Activated naive CD8-positive, alpha-beta T cell treated with anti-CD3 and anti-CD28 coated beads, Interleukin-2, amount 50 U/mL, for 24 hours (primary cell): Measurements from ENCODE around the gene HSPA5.
A peak's percentile ranks its signal among the peaks of the same experiment; 100 is the strongest.
"Not testable (repeated sequence)": the region's sequence is repeated elsewhere in the genome, so short reads cannot be mapped to it uniquely, and the experiment has no call there.

Experiments used
- ATAC-seq: fragments of 150-1000 bp; cut with Tn5 transposase; one replicate; pipeline ENCODE4 v1.10.0; 2021
- DNase-seq: peaks from one replicate; pipeline ENCODE4 v3.0.0; 2021
- H3K27ac Mint-ChIP-seq: one replicate; pipeline ENCODE4 v1.8.0; 2021; ENCODE audit warnings: mild to moderate bottlenecking, mixed read lengths
- H3K27me3 Mint-ChIP-seq: one replicate; pipeline ENCODE4 v1.8.0; 2021; ENCODE audit warnings: mixed read lengths
- H3K36me3 Mint-ChIP-seq: one replicate; pipeline ENCODE4 v1.8.0; 2021; ENCODE audit warnings: low read depth, mixed read lengths
- H3K4me1 Mint-ChIP-seq: one replicate; pipeline ENCODE4 v1.8.0; 2021; ENCODE audit warnings: mixed read lengths
- H3K4me3 Mint-ChIP-seq: one replicate; pipeline ENCODE4 v1.8.0; 2021; ENCODE audit warnings: mild to moderate bottlenecking, moderate library complexity, mixed read lengths
- H3K9me3 Mint-ChIP-seq: one replicate; pipeline ENCODE4 v1.8.0; 2021; ENCODE audit warnings: mixed read lengths

HSPA5 gene

DNA sequence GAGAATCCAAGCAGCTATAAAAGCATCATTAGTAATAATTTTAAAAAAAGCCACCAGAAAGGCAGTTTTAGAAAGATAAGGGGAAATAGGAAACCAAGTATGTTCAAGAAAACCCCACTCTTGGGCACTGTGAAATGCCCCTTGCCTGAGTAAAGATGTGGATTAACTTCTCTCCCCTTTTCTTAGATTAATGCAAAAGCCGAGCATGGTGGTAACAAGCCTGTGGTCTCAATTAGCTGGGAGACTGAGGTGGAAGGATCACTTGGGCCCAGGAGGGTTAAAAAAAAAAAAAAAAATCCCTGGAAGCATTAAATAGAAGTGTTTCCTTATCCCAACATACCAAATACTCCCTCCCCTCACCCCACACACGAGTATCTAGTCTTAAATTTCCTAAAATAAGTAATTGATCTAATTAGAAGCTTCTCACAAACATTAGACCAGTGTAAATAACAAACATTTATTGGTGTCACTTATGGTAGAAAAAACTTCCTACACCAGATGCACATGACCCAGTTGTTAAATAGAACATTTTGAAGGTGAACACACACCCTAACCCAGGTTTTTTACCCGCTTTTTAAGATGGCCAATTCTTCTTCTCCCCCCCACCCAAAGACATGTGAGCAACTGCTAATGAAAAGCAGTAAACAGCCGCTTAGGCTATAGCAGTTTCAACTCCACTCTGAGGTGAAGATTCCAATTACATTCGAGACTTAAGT, 5.2 kb downstream of the HSPA5 start:
- peak overlapping the region; percentile 100 for H3K4me3 Mint-ChIP-seq
- DNase-seq (no peak), ATAC-seq (no peak)
- peaks cover 53% of the 10 kb centered on the region for H3K4me1 Mint-ChIP-seq
- no peaks in the 10 kb centered on the region for H3K9me3 Mint-ChIP-seq
- H3K36me3 Mint-ChIP-seq, result peaks cover 74% of the 10 kb centered on the region
- peak overlapping the region; percentile 100 for H3K27ac Mint-ChIP-seq
- H3K27me3 Mint-ChIP-seq, result peaks cover 1% of the 10 kb centered on the region

DNA sequence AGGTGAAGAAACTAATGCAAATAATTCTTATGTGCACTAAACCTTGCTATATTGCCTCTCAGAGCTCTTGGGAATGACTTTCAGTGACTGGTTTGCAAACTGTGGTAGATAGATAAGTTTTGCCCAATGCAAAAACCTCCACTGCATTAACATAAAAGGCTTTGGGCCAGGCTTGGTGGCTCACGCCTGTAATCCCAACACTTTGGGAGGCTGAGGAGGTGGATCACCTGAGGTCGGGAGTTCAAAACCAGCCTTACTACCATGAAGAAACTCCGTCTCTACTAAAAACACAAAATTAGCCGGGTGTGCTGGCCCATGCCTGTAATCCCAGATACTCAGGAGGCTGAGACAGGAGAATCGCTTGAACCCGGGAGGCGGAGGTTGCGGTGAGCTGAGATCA, 7.0 kb downstream of the HSPA5 start:
- H3K4me3 Mint-ChIP-seq, H3K27me3 Mint-ChIP-seq, H3K9me3 Mint-ChIP-seq, H3K27ac Mint-ChIP-seq, ATAC-seq, DNase-seq: not testable (repeated sequence)
- peaks cover 48% of the 10 kb centered on the region for H3K4me1 Mint-ChIP-seq
- H3K36me3 Mint-ChIP-seq, result peaks cover 60% of the 10 kb centered on the region

DNA sequence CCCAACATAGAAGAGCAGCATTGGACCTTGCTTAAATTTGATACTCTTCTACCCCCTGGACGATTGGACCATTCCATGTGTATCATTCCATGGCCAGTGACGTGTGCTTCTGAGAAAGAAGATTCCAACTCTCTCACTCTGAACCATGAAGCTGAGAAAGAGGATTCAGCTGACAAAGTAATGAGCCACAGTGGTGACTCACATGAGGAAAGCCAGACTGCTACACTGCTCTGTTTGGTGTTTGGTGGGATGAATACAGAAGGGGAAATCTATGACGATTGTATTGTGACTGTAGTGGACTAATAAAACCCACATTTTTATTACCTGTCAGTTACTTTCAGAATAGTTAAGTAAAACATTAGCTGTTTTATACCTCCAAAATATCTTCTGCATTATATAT, 7.5 kb downstream of the HSPA5 start:
- DNase-seq, result no peak
- no peak overlapping the region for H3K4me3 Mint-ChIP-seq
- peaks cover 56% of the 10 kb centered on the region for H3K36me3 Mint-ChIP-seq
- H3K4me1 Mint-ChIP-seq, result peaks cover 44% of the 10 kb centered on the region
- H3K27ac Mint-ChIP-seq, result peak overlapping the region; percentile 60
- no peaks in the 10 kb centered on the region for H3K27me3 Mint-ChIP-seq
- ATAC-seq, result peak; percentile 57
- no peaks in the 10 kb centered on the region for H3K9me3 Mint-ChIP-seq

DNA sequence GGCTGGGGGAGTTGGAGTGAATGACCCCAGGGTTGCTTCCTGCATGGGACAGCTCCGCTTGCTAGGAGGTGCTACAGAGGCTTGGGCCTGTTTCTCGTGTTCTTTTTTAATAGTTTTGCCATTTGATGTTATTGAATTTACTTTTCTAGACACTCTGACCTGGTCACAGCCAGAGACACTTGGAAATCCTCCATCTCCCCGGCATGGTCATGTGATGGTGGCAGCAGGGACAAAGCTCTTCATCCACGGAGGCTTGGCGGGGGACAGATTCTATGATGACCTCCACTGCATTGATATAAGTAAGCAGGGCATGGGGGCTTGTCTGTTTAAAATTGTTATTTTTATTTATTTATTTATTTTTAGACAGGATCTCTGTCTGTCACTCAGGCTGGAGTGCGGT, 13.4 kb downstream of the HSPA5 start:
- no peak overlapping the region for H3K27ac Mint-ChIP-seq
- peaks cover 18% of the 10 kb centered on the region for H3K36me3 Mint-ChIP-seq
- no peaks in the 10 kb centered on the region for H3K9me3 Mint-ChIP-seq
- no peak for DNase-seq
- H3K4me3 Mint-ChIP-seq, result no peak overlapping the region
- no peak for ATAC-seq
- H3K4me1 Mint-ChIP-seq, result no peaks in the 10 kb centered on the region
- H3K27me3 Mint-ChIP-seq, result no peaks in the 10 kb centered on the region

DNA sequence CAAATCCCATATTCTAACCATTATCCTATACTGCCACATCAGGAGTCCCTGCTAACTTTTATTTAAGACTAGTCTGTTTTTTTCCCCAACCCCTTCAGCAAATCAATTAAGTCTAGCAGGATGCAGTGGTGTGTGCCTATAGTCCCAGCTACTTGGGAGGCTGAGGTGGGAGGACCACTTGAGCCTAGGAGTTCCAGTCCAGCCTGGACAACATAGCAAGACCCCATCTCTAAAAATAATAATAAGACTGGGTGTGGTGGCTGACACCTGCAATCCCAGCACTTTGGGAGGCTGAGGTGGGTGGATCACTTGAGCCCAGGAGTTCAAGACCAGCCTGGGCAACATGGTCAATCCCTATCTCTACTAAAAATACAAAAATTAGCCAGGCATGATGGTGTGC, 16.3 kb downstream of the HSPA5 start:
- H3K27ac Mint-ChIP-seq, ATAC-seq, DNase-seq, H3K9me3 Mint-ChIP-seq, H3K4me1 Mint-ChIP-seq, H3K27me3 Mint-ChIP-seq, H3K4me3 Mint-ChIP-seq: not testable (repeated sequence)
- peaks cover 31% of the 10 kb centered on the region for H3K36me3 Mint-ChIP-seq

DNA sequence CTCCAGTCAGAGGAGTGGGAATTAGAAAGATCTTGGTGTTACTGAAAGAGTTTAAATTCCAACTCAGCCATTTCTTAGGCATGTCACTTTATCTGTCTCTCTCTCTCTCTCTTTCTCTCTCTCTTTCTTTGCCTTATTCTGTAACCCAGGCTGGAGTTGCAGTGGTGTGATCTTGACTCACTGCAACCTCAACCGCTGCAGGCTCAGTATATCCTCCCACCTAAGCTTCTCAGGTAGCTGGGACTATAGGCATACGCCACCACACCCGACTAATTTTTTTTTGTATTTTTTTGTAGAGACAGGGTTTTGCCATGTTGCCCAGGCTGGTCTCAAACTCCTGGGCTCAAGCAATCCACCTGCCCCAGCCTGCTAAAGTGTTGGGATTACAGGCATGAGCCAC, 22.5 kb downstream of the HSPA5 start:
- H3K36me3 Mint-ChIP-seq, result peaks cover 41% of the 10 kb centered on the region
- DNase-seq (no peak), ATAC-seq (no peak)
- H3K27me3 Mint-ChIP-seq, result no peaks in the 10 kb centered on the region
- H3K9me3 Mint-ChIP-seq, result no peaks in the 10 kb centered on the region
- H3K4me1 Mint-ChIP-seq, result no peaks in the 10 kb centered on the region
- H3K4me3 Mint-ChIP-seq, result no peak overlapping the region
- H3K27ac Mint-ChIP-seq, result no peak overlapping the region

DNA sequence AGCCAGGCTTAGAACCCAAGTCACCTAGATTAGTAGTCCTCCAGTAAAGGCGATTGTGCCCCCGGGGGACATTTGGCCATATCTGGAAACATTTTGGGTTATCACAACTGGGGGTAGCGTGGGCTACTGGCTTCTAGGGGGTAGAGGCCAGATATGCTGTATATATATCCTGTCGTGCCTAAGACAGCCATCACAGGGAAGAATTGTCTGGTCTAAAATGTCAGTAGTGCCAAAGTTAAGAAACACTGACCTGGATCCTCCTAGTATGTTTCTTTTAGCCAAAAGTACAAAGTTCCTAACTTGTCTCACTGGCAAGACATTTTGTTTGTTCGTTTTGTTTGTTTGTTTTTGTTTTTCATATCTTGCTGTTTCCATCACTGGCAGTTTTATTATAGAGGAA, 27.0 kb downstream of the HSPA5 start:
- DNase-seq, result no peak
- Mint-ChIP-seq H3K4me1 (no peaks in the 10 kb centered on the region), H3K9me3 (no peaks in the 10 kb centered on the region), H3K4me3 (no peak overlapping the region), H3K27ac (no peak overlapping the region), H3K36me3 (peaks cover 46% of the 10 kb centered on the region), H3K27me3 (no peaks in the 10 kb centered on the region)
- ATAC-seq, result no peak

DNA sequence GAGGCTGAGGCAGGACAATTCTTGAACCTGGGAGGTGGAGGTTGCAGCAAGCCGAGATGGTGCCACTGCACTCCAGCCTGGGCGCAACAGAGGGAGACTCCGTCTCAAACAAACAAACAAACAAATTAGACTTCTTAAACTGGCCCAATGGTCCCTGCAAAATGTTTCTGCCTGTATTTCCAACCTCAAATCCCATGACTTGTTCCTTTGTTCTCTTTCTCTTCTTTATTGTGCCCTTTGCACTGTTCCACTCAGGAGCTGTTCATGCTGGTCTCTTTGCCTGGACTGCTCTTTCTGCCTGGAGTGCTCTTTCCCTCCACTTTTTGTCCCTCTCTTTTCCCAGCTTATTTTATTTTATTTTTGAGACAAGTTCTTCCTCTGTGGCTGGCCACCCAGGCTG, 36.7 kb downstream of the HSPA5 start:
- no peak overlapping the region for H3K4me3 Mint-ChIP-seq
- ATAC-seq (no peak), DNase-seq (no peak)
- peaks cover 52% of the 10 kb centered on the region for H3K36me3 Mint-ChIP-seq
- no peaks in the 10 kb centered on the region for H3K9me3 Mint-ChIP-seq
- no peaks in the 10 kb centered on the region for H3K27me3 Mint-ChIP-seq
- H3K4me1 Mint-ChIP-seq, result peaks cover 12% of the 10 kb centered on the region
- no peak overlapping the region for H3K27ac Mint-ChIP-seq

DNA sequence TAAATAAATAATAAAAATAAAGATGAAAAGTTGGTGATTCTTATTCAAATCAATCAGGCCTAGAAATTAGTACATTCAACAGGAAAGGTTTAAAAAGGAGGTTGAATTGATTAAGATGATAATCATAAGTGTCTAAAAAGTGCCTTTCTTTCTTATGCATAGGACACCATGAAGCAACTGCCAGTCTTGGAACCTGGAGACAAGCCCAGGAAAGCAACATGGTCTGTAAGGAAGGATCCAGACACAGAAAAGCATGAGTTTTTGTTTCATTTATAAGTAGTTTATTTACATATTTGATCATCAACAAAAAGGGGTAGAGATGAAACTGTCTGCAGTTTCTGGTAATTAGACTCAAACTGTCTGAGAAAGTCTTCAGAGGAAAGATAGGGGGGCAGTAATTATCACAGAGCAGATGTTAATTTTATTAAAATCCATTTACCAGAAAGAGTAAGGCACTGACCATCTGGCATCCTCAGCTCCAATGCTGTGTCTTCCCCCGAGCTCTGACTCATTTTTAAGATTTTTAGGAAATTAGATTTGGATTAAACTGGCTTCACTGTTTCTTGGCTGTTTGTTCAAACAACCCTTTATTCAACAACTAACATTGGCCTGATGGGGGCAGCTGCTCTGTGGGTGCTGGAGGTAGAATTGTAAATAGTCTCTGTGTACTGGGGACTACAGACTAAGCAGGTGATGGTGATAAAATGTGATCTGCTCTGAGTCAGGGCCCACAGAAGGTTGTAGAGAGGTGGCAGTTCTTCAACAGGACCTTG, 38.1 kb downstream of the HSPA5 start:
- H3K36me3 Mint-ChIP-seq, result peaks cover 42% of the 10 kb centered on the region
- no peak overlapping the region for H3K27ac Mint-ChIP-seq
- H3K4me1 Mint-ChIP-seq, result peaks cover 16% of the 10 kb centered on the region
- no peaks in the 10 kb centered on the region for H3K27me3 Mint-ChIP-seq
- H3K9me3 Mint-ChIP-seq, result no peaks in the 10 kb centered on the region
- no peak for ATAC-seq
- H3K4me3 Mint-ChIP-seq, result no peak overlapping the region
- DNase-seq, result no peak

DNA sequence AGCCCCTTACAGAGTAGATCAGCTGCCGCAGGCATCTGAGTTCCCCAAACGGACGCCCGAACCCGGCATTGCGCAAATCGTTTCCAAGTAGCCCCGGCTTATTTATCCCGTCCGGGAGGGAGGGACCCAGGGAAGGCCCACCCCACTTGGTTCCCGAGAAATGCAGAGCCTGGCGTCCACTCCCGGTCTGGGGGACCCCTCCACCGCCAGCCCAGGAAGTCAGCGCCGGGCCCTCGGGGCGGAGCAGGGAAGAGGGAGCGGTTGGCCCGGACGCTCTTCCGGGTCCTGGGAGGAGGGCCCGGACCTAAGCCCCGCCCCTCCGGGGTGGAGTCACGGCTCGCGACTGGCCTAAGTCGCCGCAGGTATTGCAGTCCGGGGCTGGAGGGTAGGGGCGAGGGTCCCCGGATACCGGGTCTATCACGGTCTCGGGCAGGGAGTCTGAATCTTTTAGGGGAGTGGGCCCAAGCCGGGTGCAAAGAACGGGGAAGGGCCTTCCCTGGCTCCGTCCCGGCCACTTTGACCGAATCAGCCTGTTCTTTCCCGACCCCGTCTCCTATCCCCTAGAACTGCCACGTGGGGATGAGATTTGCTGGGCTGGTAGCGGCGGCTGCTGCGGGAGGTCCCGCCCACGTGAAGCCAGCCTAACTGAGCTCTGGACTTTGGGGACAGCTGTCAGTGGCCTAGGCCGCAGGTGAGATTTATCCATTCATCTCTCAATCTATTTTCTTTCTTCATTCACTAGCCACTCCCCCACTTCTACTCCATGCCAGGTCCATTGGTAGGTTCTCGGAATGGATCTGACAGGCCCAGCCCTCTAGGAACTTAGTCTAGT, 40.7 kb downstream of the HSPA5 start, which contains the start of gene RABEPK:
RABEPK (plus strand) TSS at position 327 of the 832 bp plus-strand sequence. CDS start 2,472 bp downstream, outside the sequence.
- DNase-seq (peak; percentile 97), ATAC-seq (peak; percentile 99)
- Mint-ChIP-seq H3K4me3 (peak within 1 kb of the TSS; percentile 97), H3K4me1 (peaks cover 24% of the 10 kb centered on the region), H3K9me3 (no peaks in the 10 kb centered on the region), H3K27me3 (no peaks in the 10 kb centered on the region), H3K27ac (peak within 1 kb of the TSS; percentile 91), H3K36me3 (peaks cover 23% of the 10 kb centered on the region)

DNA sequence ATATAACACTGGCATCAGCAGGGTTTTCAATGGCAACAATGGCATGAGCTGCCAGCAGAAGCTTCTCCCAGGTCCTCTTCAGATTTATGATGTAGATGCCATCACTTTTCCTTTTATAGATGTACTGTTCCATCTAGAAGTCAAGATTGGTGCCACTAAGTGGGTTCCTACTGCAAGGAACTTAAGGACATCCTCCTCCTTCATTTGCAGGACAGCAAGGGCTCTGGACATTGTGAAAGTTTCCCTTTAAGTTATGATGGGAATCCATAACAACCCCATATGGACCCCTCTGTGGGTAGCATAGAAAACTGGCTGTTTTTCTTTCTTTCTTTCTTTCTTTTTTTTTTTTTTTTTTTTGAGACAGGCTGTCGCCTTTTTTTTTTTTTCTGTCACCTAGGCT, 45.6 kb downstream of the HSPA5 start:
- not testable (repeated sequence) for H3K4me3 Mint-ChIP-seq, H3K27ac Mint-ChIP-seq, H3K27me3 Mint-ChIP-seq, H3K9me3 Mint-ChIP-seq, H3K36me3 Mint-ChIP-seq, ATAC-seq, DNase-seq
- peaks cover 54% of the 10 kb centered on the region for H3K4me1 Mint-ChIP-seq

DNA sequence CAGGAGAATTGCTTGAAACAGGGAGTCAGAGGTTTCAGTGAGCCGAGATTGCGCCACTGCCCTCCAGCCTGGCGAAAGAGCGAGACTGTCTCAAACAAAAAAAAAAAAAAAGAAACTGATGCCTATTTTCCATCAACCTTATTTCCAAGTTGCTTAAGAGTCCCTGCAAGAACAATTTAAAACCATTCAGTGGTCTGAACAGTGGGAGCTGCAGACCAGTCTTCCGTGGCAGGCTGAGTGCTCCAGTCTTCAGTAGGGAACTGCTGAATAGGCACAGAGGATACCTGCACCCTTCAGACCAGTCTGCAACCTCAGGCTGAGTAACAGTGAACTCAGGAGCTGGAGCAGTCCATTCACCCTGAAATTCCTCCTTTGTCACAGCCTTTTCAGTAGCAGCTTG, 46.7 kb downstream of the HSPA5 start:
- not testable (repeated sequence) for H3K36me3 Mint-ChIP-seq, DNase-seq, ATAC-seq, H3K27me3 Mint-ChIP-seq, H3K9me3 Mint-ChIP-seq
- peak overlapping the region; percentile 68 for H3K27ac Mint-ChIP-seq
- H3K4me1 Mint-ChIP-seq, result peaks cover 58% of the 10 kb centered on the region
- peak overlapping the region; percentile 48 for H3K4me3 Mint-ChIP-seq

DNA sequence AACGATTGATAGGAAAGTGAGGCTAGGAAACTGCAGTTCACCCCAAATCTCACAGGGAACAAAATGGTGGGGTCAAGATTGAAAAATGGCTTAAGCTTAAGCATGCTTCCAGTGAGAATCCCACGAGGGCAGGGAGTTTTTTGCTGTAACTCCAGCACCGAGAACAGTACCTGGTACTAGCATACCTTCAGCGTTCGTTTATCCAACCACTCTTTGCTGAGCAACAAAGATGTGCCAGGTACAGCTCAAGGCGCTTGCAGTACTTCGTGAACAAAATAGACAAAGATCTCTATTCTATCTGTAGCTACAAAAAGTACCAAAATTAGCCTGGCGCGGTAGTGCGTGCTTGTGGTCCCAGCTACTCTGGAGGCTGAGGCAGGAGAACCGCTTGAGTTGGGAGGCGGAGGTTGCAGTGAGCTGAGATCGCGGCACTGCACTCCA, 50.8 kb downstream of the HSPA5 start:
- Mint-ChIP-seq H3K9me3 (no peaks in the 10 kb centered on the region), H3K27me3 (no peaks in the 10 kb centered on the region), H3K4me1 (peaks cover 72% of the 10 kb centered on the region), H3K27ac (peak overlapping the region; percentile 89), H3K36me3 (peaks cover 9% of the 10 kb centered on the region), H3K4me3 (peak overlapping the region; percentile 93)
- ATAC-seq (no peak), DNase-seq (peak; percentile 32)
